HG03280 (cell line): ENCODE results near the gene AFF3.

ENCODE experiments used
- ATAC-seq: cut with Tn5 transposase; IDR thresholded peaks from one replicate; pipeline ENCODE4 v1.9.1; 2021; ENCODE audit warnings: mild to moderate bottlenecking, moderate library complexity; ENCODE audit not compliant: unreplicated experiment

AFF3 gene

DNA sequence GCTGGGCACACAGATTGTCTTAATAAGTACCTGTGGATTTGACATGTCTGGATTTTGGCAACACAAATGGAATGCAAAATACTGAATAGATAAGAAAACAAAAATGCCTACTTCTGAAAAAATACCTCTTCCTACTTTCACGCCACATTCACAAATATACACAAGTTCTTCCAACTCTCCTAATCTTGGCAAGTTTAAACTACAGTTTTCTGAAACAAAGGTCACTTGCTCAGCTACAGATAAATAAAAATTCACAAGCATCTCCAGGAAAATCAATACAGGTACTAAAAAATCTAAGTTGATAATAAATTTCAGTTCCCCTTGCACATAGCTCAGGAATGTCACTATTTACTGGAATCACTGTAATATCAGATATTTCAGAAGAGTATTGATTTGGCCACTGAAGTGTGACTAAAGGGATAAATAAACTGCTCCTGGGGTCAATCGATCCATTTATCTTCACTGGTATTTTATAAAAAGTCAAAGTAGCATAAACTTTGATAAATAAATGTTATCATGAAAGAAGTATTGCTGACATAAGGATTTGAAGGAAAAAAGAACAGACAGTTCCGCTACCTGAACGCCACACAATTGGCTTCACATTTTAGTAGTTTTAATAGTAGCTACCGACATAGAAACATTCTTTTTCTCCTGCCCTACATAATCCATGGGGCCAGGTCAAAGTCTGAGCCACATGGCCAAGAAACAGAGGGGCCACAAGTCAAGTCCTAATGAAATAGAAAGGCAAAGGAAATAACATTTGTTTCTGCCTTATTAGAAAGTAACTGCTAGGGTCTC, 243.1 kb downstream of the AFF3 start:
- no peak for ATAC-seq

DNA sequence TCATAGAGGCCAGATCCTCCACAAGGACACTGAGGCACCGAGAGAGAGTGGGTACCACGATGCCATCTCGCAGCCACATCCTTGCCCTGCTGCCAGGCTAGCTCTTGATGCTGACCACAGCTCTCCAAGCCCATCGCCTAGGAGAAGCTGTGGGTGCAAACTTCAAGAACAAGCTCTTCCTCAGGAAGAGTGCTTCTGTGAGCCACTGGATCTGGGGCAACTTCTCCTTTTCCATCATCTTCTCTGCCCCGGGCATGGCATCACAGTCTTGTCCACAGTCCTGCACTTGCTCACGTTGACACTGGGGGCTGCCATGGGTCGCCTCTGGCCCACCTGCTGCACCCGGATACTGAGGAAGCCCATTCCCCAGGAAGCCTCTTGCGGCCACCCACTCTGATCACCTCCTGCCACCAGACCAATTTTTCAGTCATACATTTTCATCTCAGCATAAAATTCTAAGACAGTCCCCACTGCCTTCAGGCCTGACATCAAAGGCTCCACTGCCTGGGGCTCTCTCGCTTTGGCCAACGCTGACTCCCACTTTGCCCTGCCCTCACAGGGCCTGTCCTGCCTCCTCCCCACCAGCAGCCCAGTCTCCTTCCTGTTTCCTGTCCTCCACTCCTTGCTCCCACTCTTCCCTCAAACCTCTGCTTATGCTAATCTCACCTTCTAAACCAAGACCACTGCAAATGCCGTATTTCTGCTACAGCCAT, 243.9 kb downstream of the AFF3 start:
- ATAC-seq: no peak

DNA sequence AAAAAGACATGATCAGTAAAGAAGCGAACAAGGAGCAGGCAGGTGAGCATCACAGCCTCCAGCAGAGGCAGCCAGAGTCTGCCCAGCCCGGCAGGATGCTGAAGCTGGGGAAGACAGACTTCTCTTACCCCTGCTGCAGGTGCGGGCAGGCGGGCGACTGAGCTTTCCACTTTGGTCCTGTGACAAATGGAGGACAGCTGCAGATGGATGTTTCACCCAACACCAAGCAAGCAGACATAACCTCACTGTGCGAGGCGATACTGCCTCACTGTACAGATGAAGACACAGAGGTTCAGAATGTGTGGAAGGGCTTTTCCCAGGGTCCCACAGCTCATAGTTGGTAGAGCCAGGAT, 251.0 kb downstream of the AFF3 start:
- ATAC-seq: no peak

DNA sequence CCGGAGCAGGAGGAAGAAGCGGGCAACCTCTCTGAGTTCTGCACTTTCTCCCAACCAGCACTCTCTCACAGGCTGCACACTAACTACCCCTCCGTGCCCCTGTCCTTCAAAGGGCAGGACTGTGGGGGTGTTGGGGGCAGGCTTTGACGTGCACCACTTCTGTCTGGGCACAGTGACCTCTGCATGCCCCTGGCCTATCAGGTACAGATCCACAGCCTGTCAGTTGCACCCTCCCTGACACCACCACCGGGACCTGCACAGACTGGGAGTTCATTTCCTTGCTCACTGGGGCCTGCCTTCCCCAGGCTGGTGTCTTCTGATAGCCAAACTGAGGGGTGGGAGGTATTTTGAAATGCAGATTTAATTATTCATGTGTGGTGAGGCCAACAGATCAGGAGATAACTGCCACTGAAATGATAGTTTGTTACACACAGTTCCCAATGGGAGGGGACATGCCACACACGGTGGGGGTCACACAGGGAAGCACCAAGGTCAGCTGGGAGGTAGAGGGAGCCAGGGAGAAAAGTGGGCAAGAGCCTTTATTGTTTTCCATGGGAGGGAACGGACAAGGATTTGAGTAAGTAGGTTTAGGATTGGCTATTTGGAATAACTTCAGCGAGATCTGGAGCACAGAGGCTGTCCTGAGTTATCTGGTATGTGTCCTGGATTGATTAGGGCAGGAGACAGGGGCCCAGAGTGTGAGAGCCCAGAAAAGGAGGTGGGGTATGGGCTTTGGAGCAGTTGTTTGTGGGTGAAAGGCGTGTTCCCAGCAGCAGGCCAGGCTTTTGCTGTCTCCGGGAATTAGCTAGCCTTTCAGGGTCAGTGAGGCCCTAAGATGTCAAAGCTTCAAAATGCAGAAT, 251.6 kb downstream of the AFF3 start:
- ATAC-seq: no peak

DNA sequence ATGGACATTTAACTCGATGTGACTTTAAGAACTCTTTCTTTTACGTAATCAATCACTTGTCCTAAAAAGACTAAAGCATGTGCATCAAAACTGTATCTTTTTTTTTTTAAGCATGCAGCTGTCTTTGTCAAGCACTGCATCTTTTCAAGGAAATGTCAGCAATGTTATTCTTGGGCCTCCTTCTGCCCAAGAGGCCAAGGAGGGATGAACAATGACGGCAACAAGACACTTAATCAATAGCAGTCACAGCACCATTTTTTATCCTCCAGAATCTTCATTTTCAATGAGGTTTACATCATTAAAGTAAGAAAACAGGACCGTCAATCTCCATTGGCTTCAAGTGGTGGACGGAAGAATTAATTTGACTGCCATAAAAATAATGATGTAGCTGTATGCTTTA, 253.8 kb downstream of the AFF3 start:
- ATAC-seq: no peak

DNA sequence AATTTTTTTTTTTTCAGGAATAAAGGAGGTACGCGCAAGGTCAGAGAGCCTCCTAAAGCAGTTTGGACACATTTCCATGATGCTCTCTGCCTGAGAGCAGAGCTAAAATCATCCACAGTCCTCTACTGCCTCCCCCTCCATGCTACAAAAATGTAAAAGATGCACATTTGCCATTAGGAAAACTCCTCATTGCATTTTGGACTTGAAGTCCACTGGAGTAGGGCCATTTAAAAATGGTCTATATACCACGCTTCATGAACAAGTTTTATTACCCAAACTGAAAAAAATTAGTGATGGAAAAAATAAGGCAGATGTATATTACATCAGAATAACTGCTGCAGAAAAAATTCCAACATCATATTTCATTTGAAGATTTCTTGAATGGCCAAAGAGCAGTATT, 256.0 kb downstream of the AFF3 start:
- no peak for ATAC-seq

DNA sequence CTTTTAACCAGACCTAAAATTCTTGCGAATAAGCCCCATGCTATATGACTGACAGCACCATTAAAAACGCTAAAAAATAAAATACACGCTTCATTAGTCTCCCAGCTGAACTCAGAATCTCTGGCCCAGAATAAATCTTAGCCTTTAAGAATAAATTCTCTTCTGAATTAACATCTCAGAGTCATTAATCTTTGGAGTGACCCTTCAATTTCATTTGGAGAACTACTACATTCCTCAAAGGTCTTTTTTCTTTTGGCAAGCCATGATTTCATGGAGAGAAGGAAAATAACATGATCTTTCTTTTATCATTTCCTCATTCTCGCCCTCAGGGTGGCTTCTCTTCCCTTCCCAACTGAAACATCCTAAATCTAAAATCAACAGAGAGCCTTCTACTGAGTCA, 259.0 kb downstream of the AFF3 start:
- ATAC-seq: no peak

DNA sequence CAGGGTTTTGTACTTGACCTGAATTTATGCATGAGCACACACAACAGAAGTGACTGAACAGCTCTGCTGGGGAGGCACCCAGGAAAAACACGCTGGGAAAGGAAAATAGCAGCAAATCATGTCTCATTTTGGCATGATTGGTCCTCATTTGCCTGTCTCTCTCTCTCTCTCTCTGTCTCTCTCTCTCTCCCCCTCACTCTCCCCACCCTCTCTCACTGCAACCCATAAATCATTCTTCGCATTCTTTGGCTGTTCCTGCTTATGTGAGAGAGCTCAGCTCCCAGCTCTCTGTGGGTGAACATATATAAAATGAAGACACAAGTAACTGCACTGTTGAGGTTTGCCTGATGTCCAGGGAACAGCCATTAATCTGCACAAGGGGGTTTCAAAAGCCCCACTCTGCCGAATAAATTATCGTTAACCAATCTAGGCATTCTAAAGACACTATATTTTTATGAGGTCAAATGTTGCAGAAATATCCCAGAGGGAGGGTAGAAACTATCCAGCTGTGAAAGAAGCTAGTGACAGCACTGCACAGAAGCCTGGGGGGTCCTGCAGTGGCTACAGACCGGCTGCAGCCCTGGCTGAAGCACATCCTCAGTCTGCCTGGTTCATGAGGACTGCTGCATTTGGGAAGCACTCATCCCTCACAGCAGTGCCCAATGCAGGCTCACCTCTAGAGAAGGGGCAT, 260.3 kb downstream of the AFF3 start:
- ATAC-seq: no peak

DNA sequence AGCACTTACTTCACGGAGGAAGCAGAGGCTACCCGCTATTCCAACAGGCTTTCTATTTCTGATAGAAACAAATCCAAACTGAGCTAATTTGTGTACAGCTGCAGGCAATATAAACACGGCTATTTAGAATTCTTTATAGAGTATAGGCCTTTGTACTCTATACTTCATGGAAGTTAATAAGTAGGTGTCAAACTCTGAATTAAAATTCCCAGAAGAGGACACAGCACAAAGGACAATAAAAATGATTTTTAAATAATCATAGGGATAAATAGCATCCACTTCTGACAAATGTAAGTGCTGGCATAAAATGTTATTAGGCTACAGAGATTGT, 261.5 kb downstream of the AFF3 start:
- no peak for ATAC-seq

DNA sequence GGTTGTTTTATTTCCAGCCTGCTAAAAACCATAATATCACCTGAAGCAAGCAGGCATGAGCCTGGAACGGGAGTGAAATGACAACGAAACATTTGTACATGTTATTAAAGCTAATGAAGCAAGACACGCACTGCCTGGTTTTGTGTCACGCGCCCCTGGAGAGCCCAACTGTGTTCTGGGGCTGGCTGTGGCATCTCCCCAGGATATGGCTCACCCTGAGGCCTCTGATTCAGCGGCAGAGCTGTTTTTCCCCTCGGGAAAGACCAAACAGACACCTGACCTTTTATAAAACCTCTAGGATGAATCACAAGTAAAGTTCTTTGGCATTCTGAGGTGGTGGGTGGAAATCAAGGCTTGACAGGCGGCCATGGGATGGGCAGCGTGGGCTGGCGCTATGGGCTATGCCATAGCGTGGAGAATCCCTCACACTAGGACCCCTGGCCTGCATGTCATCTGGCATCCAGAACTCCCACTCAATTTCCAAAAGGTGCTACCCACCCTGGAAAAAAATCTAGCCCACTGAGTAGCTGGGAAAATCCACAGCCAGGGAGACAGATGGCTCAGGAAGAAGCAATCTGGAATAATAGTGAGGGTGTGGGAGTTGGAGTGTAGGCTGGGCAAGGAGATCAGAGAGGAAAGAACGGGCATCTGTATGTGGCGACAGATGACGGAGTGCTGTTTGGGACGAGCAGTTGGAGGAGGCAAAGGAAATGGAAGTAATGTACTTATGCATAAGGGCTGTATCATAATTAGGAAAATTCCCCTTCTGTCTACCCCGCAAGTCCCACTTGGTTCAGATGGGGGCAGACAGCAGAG, 262.0 kb downstream of the AFF3 start:
- ATAC-seq: no peak

DNA sequence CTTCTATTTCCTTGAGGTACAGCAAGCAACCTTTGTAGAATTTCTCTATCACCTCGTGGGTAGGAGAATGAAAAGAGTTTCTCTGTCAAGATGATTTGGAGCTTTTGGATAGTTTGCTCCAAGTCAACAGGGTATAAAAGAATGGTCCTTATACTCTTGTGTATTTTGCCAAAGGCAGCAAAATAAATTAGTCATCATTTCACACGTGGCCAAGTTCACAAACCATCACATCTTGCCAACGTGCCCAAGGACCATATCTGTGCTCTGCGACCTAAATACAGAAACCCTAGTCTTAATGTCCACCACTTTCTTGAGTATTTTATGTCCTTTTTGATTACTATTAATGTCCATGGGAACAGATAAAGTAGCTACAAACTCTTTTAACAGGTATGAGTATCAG, 262.9 kb downstream of the AFF3 start:
- ATAC-seq: no peak

DNA sequence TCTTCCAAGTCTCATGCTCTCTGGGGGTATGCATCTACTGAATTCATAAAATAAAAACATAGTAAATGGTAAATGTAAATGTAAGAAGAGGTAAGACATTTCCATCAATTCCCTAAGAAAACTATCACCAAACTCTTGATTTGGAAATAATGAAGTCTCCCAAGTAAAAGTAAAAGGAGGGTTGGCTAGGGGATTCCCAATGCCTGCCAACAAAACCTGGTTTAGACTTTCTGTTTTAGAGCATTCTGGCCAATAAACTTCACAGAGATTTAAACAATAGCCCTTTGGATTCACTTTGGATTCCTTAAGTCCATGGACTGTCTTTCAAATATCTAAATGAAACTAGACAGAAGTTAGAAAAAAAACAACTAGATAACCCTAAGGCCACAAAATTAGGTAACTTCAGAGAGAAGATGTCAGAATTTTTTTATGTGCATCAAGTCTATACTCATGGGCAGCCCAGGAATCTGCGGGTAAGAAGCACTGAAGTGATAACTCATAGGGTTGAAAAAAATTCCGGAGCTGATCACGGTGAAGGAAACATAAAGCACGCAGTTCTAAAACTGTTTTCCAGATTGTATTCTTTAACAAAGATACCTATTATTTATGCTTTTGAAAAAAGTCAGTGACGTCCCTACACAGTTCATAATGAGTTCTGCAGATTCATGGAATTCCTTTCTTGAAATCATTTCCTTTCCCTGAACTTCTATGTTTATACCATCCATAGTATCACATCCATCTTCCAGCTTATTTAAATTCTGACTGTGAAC, 263.6 kb downstream of the AFF3 start:
- ATAC-seq: no peak

DNA sequence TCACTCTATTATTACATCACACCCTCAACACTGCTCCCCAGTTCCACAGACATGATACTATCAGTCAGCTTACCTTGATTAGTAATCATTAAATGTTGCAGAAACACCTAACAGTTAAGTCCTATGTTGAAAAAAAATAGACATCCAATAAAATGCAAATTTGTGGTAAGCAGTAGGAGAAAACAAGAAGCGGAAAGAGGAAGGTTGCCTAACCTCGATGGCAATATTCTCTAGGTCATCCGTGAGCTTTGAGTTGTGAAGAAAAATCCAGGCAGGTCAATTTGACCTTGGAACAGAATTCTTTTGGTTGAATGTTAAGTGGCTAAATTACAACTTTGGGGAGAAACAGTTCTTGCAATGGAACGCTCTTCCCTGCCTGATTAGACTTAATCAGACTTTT, 264.4 kb downstream of the AFF3 start:
- ATAC-seq: no peak

DNA sequence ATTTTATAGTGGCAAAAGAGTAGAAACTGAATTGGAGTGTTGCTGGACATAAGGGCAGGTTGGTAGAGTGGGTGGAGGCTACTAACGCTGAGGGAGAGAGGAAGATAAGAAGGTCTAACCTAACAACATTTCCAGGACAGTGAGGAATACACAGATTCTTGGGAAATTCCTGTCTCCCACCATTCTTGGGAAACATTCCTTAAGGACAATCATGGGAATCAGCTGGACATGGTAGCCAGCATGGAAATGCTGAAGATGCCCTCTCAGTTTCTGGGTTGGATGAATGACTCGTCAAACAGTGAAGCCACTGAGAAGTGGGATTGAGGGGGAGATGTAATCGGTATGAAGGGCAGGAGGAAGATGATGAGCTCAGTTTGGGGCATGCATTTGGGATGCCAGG, 265.4 kb downstream of the AFF3 start:
- ATAC-seq: no peak

DNA sequence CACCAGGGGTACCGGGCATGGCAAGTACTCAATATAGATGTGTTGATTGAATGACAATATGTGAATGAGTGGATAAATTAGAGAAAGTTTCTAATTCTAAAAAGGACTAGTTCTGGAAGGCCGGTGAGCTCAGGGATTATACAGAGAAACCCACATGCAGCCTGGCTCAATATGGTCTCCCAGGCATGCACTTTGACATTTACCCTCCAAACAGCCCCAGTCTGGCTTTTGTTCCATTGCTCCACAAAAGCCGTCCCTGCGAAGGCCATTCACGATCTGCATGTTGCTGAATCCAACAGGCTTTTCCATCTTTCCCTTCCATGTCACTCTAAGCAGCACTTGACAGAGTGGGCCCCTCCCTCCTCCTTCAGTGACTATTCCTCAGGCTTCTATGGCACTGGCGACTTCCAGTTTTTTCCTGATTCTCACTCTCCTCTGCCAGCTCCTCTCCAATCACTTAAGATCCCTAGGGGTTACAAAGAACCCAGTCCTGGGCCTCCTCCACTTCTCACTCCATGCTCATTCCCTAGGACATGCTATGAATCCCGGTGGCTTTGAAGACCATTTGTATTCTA, 266.7 kb downstream of the AFF3 start:
- no peak for ATAC-seq

DNA sequence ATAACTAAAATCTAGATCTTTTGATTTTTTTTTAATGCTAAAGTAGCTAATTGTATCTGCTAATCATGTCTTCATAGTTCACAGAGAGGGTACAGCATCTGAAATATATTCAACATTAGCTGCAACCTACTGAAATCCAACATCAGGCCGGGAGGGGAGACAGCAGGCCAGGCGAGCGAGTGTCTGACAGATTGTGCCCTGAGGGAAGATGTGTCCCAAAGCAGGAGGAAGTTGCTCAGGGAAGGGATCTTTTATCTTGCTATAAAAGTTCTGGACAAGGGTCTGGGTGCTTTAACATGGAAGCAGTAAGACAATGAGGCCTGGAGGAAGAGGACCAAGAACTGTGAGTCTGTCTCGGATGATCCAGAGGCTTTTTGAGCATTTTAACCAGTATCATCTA, 274.1 kb downstream of the AFF3 start:
- ATAC-seq: no peak

DNA sequence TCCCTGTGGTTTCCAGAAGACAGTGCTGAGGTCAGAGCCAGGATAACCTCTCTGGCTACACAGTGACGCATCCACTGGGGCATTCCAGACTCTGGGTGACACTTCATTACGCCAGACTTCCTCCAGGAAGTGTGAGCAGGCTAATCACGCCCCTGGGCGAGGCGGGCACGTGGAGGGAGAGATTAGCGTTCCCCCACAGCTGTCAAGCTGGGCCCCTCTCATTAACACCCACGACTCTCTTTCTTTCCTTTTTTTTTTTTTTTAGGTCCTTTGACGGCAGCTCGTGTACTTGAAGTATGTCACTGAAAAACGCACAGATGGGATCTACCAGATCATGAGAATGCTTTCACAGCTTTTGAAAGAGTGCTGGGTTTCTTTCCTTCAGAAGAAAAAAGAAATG, 274.6 kb downstream of the AFF3 start:
- no peak for ATAC-seq

DNA sequence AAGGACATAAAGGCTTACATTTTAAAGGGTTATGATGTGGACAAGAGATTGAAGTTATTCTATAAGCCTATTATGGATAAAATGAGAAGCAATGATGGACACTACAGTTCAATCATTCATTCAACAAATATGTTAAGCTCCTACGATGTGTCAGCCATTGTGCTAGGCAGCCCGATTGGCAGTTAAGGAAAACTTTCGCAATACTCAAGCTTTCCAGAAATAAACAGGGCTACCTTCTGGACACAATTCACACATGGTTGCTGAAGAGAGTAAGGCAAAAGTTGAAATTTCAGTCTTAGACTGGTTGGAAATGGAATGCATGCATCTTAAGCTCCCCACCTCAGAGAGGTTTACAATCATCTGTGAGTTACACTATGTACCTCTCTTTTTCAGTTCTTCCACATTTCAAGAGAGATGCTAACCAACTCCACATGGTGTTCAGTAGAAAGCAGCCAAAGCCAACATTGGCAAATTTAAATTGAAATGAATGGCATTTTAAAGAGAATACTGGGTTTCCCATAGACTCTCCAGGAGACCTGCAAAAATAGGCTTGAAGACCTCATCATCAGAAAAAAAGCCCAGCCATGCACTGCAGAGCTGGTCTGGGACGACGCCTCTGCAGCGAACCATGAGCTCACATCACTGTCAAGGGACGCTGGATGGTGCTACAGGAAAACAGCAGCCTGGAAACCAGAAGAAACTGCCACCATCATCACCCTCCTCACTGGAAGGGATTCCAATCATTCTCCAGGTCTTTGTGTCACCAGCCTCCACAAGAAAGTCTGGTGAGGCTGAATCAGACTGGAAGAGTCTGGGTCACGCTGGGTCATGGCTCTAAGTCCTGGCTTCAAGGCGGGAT, 276.3 kb downstream of the AFF3 start:
- ATAC-seq: no peak
